Measurements from ENCODE around the gene AGTPBP1.

- no peak for TF ChIP-seq CTCF (conservative IDR thresholded peaks at IDR 0.05; ENCODE audit: low read length)
- TF ChIP-seq EZH2phosphoT487 (IDR thresholded peaks at IDR 0.05; ENCODE audit: borderline replicate concordance): no peak
Observed at GRCh38 chr9:85575868-85576267, 165.9 kb downstream of the AGTPBP1 start.

All from Loucy (cell line).